Heart right ventricle (tissue), 16 donors: Measurements from ENCODE around the gene SMURF2. TPM values are rescaled to one million over a fixed set of nuclear protein-coding genes. Genes with fewer than 3 reads are reported as not detected.

ENCODE experiments used
- ATAC-seq, 8 donors: fragments of 200-7000 bp; cut with Tn5 transposase; one replicate each; pipeline ENCODE4 v1.9.1; 2020; ENCODE audit warnings: mild to moderate bottlenecking in 8 of 8, moderate library complexity in 8 of 8, moderate number of reproducible peaks in 1 of 8
- DNase-seq, 2 donors: peaks; one replicate each; pipeline ENCODE4 v3.0.0-alpha.2; 2020
- H3K27ac ChIP-seq, 10 donors: fragments of 200-600 bp; sonication (generic) in 2 of 10; one replicate each; pipeline versions ENCODE4 v1.5.0 to v1.8.0; 2020 to 2022; ENCODE audit warnings: mild to moderate bottlenecking in 3 of 10
- H3K27me3 ChIP-seq, 7 donors: fragments of 200-600 bp; one replicate each; pipeline ENCODE4 v1.8.0; 2021 to 2022; ENCODE audit warnings: mild to moderate bottlenecking in 2 of 7
- H3K36me3 ChIP-seq, 9 donors: fragments of 200-600 bp; sonication (generic) in 1 of 9; one replicate each; pipeline versions ENCODE4 v1.5.0 to v1.8.0; 2020 to 2022; ENCODE audit warnings: mild to moderate bottlenecking in 2 of 9
- H3K4me1 ChIP-seq, 9 donors: fragments of 200-600 bp; sonication (generic) in 1 of 9; one replicate each; pipeline versions ENCODE4 v1.5.0 to v1.8.0; 2020 to 2022; ENCODE audit warnings: mild to moderate bottlenecking in 4 of 9
- H3K4me3 ChIP-seq, 10 donors: fragments of 200-600 bp; sonication (generic) in 2 of 10; one replicate each; pipeline versions ENCODE4 v1.5.0 to v1.8.0; 2020 to 2022; ENCODE audit warnings: mild to moderate bottlenecking in 7 of 10, moderate library complexity in 2 of 10
- H3K9me3 ChIP-seq, 11 donors: fragments of 200-600 bp in 10 of 11; sonication (generic) in 2 of 11; one replicate each; pipeline versions ENCODE4 v1.5.0 to v1.8.0; 2013 to 2022; ENCODE audit warnings: mild to moderate bottlenecking in 2 of 11, control low read depth in 1 of 11, moderate library complexity in 1 of 11
- WGBS, 2 donors: extraction: QIAGEN DNeasy Blood & Tissue Kit; methylation state at CpG; one replicate each; pipeline ENCODE4 v1.1.7; 2013; ENCODE audit warnings: inconsistent platforms in 1 of 2; 5-methylcytosine and 5-hydroxymethylcytosine counted together
- intact Hi-C, 10 donors: fragments of 100-400 bp; cut with DNase I; formaldehyde crosslinking; loops; one replicate each; pipeline versions ENCODE4 v1.11.1 to v1.14.2; 2022
- polyA plus RNA-seq, 2 donors: library from polyadenylated mRNA; stranded (reverse); fragments of 200-250 nt; gene quantifications; one replicate each; pipeline ENCODE4 v1.2.3, GENCODE V29; 2013
- total RNA-seq, 10 donors: library from RNA; stranded (reverse); fragmentation: NEBNext Ultra II Directional in 3 of 10; extraction: Animal tissue kit (Norgen Biotek cat#: 25700) in 3 of 10; gene quantifications; one replicate each; pipeline versions ENCODE4 v1.2.1 to v1.2.4, GENCODE V29; 2021 to 2023
- TF ChIP-seq, protein P1 (sequence below), 9 donors: fragments of 200-600 bp; sonication (generic) in 2 of 9; IDR thresholded peaks; one replicate each; pipeline versions ENCODE4 v1.5.0 to v1.8.0; 2021 to 2022; ENCODE audit warnings: antibody characterized with exemption in 9 of 9, mild to moderate bottlenecking in 5 of 9, moderate library complexity in 1 of 9
- donor health status: Arrhythmogenic right ventricular cardiomyopathy.
- donor health status: ischemic (EF 13 %, LVEDD 7.1; RV severe dilation, severe dysfunction).
- donor health status: healthy with polysubstance abuse.
- donor health status: DM: no; HTN: yes; CAD: no.
- donor health status: DM: no; HTN: no; CAD: no.
- donor health status: ischemic (EF 25% LVEDD 6.9; RV normal size, moderate dysfunction).
- donor health status: ischemic (EF 25% LVEDD 5.7; RV mildly dilated, moderate dysfunction).
- donor health status: healthy.
- donor health status: DM: yes; HTN: yes; CAD: no.
- donor health status: Ischemic cardiomyopathy.
- donor health status: ischemic (EF 35%, LVEDD 5.7; RV mildly dilated, moderate dysfunction).
- donor health status: nonischemic (EF 11% LVEDD 7.7; RV severe dilation, severe dysfunction).
- donor health status: DM: yes; HTN: yes; CAD: no.
- donor health status: PGD.
- donor health status: ischemic (EF 29% LVEDD 5.4; RV normal size, mild dysfunction).
- donor health status: nonischemic (EF 23%, LVEDD 6.1; RV moderate dilation, normal function).

The SMURF2 gene
- total and polyA plus RNA-seq, 12 donors: 4.0 to 15.5 (median 12.2) TPM

- ATAC-seq (no peak), DNase-seq (no peak)
- peaks cover 0 to 100% (median 16%) of the 10 kb centered on the region in 9 donors for H3K36me3 ChIP-seq
- TF ChIP-seq, protein P1, sequence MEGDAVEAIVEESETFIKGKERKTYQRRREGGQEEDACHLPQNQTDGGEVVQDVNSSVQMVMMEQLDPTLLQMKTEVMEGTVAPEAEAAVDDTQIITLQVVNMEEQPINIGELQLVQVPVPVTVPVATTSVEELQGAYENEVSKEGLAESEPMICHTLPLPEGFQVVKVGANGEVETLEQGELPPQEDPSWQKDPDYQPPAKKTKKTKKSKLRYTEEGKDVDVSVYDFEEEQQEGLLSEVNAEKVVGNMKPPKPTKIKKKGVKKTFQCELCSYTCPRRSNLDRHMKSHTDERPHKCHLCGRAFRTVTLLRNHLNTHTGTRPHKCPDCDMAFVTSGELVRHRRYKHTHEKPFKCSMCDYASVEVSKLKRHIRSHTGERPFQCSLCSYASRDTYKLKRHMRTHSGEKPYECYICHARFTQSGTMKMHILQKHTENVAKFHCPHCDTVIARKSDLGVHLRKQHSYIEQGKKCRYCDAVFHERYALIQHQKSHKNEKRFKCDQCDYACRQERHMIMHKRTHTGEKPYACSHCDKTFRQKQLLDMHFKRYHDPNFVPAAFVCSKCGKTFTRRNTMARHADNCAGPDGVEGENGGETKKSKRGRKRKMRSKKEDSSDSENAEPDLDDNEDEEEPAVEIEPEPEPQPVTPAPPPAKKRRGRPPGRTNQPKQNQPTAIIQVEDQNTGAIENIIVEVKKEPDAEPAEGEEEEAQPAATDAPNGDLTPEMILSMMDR (IDR thresholded peaks at IDR 0.05): no peak
- no peak overlapping the region for H3K4me3 ChIP-seq
- H3K4me1 ChIP-seq: no peaks in the 10 kb centered on the region
- no peak overlapping the region for H3K27ac ChIP-seq
- H3K9me3 ChIP-seq: no peaks in the 10 kb centered on the region
- 92 to 93% methylated on average over 2 of the region's 2 CpGs for WGBS, 2 donors
- no peaks in the 10 kb centered on the region for H3K27me3 ChIP-seq
- intact Hi-C loops: no loop called here
Measured at GRCh38 chr17:64544742-64545141, 117.4 kb downstream of the SMURF2 start.

- Histone ChIP-seq H3K9me3 (no peaks in the 10 kb centered on the region), H3K27me3 (no peaks in the 10 kb centered on the region), H3K4me1 (no peaks in the 10 kb centered on the region), H3K36me3 (peaks cover 0 to 99% (median 31%) of the 10 kb centered on the region in 9 donors), H3K27ac (no peak overlapping the region), H3K4me3 (no peak overlapping the region)
- TF ChIP-seq, protein P1 (IDR thresholded peaks at IDR 0.05): no peak
- WGBS, 2 donors: 96% methylated on average over 5 of the region's 5 CpGs
- intact Hi-C loops: no loop called here
- no peak for DNase-seq
- no peak for ATAC-seq
Measured at GRCh38 chr17:64540118-64540776, 121.9 kb downstream of the SMURF2 start.

GRCh38 chr17:64538508-64539130 is 123.5 kb downstream of the SMURF2 start:
- H3K27me3 ChIP-seq: no peaks in the 10 kb centered on the region
- H3K36me3 ChIP-seq: peaks cover 0 to 99% (median 44%) of the 10 kb centered on the region in 9 donors
- TF ChIP-seq, protein P1 (IDR thresholded peaks at IDR 0.05): no peak
- DNase-seq (no peak), ATAC-seq (peak in 5 of 8 donors; percentile 19 to 53 (median 41))
- no peak overlapping the region for H3K27ac ChIP-seq
- H3K9me3 ChIP-seq: no peaks in the 10 kb centered on the region
- 84 to 87% methylated on average over 7 of the region's 7 CpGs for WGBS, 2 donors
- no peaks in the 10 kb centered on the region for H3K4me1 ChIP-seq
- H3K4me3 ChIP-seq: no peak overlapping the region
- intact Hi-C loops: loop anchor here in 2 of 10 donors (10.0 kb wide), 1 partner anchor 106 kb away; no protein-coding TSS in a partner anchor

DNA sequence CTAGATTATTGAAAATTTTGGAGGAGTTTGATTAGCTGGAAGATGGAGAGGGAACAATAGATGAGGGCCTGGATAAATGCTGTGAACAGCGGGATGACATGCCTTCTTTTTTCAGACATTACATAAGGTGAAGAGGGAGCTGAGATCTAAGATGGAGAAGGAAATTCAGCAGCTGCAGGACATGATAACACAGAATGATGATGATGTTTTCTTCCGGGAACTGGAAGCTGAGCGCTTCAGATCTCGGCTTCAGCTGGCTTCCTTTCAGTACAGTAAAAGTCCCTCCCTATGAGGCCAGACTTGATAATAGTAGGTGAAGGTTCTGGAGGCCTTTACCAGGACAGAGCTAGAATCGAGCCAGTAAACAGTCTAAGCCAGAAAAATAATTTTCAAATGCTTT is 124.6 kb downstream of the SMURF2 start:
- Histone ChIP-seq H3K27me3 (no peaks in the 10 kb centered on the region), H3K9me3 (no peaks in the 10 kb centered on the region), H3K27ac (peak overlapping the region in 1 of 10 donors; percentile 30), H3K4me3 (no peak overlapping the region), H3K4me1 (peaks cover 0 to 2% (median 0%) of the 10 kb centered on the region in 9 donors), H3K36me3 (peaks cover 0 to 99% (median 53%) of the 10 kb centered on the region in 9 donors)
- ATAC-seq (no peak), DNase-seq (no peak)
- intact Hi-C loops: loop anchor here in 2 of 10 donors (10.0 kb wide), 1 partner anchor 107 kb away; no protein-coding TSS in a partner anchor
- TF ChIP-seq, protein P1 (IDR thresholded peaks at IDR 0.05): no peak
- 50 to 58% methylated on average over 5 of the region's 5 CpGs for WGBS, 2 donors
